Measurements from ENCODE around the gene RTL9.

GRCh38 chrX:110384490-110384889 lies 25.8 kb downstream of the RTL9 start:
- TF ChIP-seq, protein P1, sequence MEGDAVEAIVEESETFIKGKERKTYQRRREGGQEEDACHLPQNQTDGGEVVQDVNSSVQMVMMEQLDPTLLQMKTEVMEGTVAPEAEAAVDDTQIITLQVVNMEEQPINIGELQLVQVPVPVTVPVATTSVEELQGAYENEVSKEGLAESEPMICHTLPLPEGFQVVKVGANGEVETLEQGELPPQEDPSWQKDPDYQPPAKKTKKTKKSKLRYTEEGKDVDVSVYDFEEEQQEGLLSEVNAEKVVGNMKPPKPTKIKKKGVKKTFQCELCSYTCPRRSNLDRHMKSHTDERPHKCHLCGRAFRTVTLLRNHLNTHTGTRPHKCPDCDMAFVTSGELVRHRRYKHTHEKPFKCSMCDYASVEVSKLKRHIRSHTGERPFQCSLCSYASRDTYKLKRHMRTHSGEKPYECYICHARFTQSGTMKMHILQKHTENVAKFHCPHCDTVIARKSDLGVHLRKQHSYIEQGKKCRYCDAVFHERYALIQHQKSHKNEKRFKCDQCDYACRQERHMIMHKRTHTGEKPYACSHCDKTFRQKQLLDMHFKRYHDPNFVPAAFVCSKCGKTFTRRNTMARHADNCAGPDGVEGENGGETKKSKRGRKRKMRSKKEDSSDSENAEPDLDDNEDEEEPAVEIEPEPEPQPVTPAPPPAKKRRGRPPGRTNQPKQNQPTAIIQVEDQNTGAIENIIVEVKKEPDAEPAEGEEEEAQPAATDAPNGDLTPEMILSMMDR (IDR thresholded peaks at IDR 0.05), result no peak
- no peak for TF ChIP-seq POLR2A (IDR thresholded peaks at IDR 0.05)
